Frontal cortex (tissue), 4 donors: ENCODE measurements around the gene TMEM212. TPM values are rescaled to one million over a fixed set of nuclear protein-coding genes. Genes with fewer than 3 reads are reported as not detected.
"Not testable (repeated sequence)": the region's sequence is repeated elsewhere in the genome, so short reads cannot be mapped to it uniquely, and the experiment has no call there.

Source experiments
- DNase-seq, 2 donors: peaks; one replicate each; pipeline ENCODE4 v3.0.0; 2012; ENCODE audit warnings: low spot score in 2 of 2
- FAIRE-seq: peaks from 2 replicates; lab custom pipeline; 2012; peaks lifted over from hg19 to GRCh38; lab: Jason Lieb, UNC
- total RNA-seq: library from RNA; depleted of rRNA; stranded (reverse); fragments of >200 nt; gene quantifications from one replicate; pipeline ENCODE4 v1.2.3, GENCODE V29; 2014
- donor health status: control.
- donor health status: control.
- donor health status: control.

Gene TMEM212
- total RNA-seq, 1 donor from 2014 or later = not detected

- no peak for FAIRE-seq
- DNase-seq = no peak
These were observed 31.2 kb upstream of the TMEM212 start for GRCh38 chr3:171811913-171812335.

DNA sequence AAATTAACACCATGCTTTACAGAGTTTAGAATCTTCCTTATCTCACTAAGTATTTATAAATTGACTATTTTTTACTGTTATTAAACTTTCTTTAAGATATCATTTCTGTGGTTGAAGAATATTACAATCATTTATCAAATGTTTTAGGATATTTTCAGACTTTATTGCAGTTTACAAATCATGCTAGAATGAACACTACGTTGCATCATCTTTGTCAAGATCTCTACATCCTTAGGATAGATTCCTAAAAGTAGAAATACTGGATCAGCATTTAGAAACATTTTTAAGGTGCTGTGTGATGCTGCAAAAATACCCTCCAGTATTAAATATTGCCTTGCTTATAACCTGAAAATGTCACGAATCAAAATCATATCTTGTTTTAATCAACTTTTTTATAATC is 30.3 kb upstream of the TMEM212 start:
- no peak for FAIRE-seq
- DNase-seq = no peak

DNA sequence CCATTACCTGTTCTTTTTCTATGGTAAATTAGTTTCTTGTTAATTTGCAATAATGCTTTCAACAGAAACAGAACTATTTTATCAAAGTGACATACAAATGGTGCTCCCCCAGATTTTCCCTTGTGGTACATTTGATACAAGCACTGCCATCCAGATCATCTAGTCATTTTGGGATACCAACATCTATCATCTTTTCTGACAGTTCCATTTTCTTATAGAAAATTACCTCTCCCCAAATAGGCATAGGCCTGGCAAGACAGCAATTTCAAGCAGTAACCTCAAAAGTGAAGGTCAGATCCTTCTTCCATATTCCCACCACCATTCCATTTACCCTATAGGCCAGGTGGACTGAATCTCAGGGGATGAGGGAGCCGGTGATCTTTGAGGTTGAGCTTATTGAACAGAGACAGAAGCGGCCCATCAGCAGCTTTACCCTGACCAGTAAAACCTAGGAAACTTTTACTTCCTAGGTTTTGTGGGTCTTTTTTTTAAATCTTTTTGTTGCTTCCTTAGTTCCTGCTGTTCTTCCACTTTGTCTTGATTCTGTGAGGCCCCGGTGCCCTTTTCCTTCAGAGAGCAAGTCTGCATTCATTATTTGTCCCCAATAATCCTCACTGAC is 29.8 kb upstream of the TMEM212 start:
- DNase-seq = no peak
- FAIRE-seq = no peak

DNA sequence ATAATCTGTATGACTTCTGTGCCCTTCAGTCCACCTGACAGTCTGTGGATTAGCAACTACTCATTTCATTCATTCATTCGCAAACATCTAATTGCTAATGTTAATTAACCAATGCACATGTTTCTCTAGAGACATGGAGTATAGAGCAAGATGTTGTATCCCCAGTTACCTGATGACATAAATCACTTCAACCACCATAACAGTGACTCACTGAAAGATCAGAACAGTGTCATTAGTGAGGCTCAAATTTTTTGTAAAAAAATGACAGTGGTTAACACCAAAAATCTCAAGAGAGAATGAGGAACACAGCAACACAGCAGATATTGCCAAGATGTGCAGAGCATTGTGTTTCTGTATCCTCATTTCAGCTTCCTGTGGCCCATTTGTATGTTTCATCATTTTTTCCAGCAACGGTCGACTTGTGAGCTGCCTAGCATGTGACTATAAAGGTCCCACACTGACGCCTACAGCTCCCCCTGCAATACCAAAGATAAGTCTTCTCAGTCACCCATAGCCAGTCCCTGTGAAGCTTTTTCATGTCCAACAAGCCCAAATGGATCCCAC is 29.2 kb upstream of the TMEM212 start:
- DNase-seq (no peak), FAIRE-seq (no peak)

GRCh38 chr3:171814662-171815061 is 28.5 kb upstream of the TMEM212 start:
- not testable (repeated sequence) for FAIRE-seq, DNase-seq

DNA sequence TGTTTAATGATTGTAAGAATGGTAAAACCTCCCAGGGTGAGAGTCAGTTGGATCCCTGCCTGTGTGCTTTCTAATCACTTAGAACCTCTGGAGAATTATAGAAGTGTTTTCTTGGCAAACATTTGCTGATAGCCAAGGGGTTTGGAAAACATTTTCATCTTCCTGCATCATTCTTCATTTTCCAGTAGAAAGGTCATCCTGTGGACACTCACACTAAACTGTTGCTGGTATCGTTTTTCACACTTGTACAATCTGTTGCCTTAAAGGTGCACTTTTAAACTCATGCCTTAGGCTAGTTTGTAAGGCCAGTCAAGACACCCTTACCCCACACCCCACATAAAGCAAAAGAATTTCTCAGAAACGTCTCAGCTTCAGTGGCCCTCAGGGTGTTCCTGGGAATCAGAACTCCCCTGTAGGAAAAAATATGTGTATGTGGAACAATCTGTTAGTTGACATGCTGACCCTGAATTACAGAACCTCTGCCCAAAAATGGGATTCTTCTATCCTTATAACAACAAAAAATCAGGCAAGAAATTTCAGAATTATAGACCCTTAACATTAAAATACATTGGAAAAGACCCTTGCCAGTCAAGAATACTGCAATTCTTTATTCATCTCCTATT is 27.1 kb upstream of the TMEM212 start:
- DNase-seq = no peak
- no peak for FAIRE-seq

DNA sequence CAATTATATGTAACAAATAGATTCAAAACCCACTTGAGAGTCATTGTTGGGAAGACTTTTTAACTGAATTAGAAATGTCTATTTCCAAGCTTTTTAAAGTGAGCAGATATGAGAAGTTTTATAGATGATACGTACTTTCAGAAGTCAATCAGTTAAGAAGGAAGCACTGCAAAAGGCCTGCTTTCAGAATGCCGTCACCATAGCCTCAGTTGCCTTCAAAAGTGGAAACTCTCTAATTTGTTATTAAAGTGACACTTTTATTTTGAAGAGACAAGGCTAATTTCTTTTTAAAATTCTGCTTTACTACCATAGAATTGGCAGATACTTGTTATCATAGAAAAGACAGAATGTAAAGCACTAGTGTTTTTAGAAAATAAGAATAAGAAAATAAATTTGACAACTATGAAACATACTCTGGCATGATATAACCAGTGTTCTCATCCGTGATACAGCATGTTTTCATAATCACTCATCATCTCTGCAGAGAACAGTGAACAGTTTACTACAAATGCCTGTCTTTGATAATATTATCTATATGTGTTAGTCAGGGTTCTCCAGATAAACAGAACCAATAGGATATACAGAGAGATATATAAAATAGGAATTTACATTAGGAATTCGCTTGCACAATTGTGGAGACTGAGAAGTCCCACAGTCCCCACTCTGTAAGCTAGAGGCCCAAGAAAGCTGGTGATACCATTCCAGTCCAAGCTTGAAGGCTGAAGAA is 25.9 kb upstream of the TMEM212 start:
- DNase-seq = no peak
- FAIRE-seq = no peak

GRCh38 chr3:171821044-171821443 is 22.1 kb upstream of the TMEM212 start:
- FAIRE-seq = no peak
- no peak for DNase-seq

DNA sequence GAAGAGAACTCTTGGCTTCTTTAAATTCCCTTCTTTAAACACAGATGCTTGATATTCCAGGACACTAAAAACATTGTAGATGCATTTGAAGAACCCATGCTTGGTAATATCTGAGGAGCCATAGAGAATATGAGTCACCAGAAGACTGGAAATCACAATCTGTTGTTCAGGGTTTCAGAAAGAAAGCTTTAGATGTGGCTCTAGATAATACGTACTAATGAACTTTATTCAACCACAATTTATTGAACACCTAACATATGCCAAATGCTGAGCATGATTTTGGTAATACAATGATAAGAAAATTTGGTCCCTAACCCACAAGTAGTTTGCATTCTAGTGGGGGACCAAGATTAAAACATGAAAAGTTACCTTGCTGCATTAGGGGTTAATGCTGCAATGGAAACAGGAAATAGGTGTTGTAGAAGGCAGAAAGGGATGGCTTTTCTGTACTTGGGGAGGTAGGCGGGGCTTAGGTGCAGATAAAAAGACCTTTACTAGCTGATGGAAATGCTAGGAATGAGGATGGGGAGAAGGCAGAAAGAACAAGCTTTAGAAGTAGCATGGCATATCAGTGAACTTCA is 21.3 kb upstream of the TMEM212 start:
- FAIRE-seq (no peak), DNase-seq (no peak)

DNA sequence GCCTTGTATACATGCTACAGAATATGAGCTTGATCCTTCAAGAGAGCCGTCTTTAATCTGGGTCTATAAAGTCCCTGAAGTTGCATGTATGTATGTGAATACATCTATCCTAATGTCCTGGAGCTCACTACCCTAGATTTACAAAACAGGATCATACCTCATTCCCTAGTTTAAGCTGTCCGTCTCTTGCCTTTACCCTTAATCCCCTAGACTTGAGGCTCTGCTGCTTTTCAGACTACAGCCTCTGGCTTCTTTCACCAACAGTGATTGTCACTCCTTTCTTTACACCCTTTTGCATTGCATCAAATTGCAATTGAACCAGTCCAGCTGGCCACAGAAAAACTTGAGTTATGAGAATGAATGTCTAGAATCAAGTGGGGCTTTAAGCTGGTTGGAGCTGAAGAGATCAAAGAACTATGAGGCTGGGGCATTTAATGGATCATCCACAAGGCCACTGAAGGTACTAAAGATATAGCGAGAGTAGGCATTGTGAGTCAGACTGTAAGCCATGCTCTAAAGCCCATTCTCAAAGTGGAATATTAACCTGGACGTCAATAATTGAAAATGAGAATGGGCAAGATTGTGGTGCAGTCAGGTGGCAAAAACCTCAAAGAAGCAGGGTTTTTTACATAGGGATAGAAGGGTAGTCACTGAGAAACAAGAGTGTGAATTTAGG is 20.6 kb upstream of the TMEM212 start:
- FAIRE-seq (no peak), DNase-seq (no peak)

DNA sequence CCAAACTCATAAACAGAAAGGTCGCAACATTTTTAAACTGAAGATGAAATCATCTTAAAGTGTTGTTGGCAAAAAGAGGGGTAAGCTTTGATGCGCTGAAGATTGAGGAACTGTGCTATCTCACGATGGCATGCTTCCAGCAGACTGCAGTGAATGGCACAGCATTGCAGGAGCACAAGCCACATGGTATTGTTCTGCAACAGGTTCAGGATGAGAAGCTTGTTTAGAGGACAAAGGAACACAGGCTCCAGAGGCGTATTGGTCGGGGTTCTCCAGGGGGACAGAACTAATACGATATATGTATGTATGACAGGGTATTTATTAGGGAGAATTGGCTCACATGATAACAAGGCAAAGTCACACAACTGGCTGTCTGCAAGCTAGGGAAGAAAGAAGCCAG is 19.0 kb upstream of the TMEM212 start:
- FAIRE-seq (no peak), DNase-seq (no peak)

DNA sequence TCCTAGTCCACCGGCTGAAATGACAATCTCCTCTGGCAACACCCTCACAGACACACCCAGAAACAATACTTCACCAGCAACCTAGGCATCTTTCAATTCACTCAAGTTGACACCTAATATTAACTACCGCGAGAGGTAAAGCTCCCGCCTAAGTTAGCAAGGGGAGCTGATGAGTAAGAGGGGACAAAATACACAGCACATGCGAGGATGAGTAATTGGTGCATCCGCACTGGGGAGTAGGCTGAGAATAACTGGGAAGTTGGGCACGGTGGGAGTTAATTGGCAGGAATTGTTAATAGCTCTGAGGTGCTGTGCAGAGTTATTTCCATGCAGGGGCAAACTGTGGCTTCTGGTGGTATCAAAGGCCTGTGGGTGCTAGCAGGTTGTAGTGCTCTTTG is 18.3 kb upstream of the TMEM212 start:
- no peak for DNase-seq

GRCh38 chr3:171825222-171825828 is 17.8 kb upstream of the TMEM212 start:
- DNase-seq = no peak
- no peak for FAIRE-seq

More for the DNA sequence above, 18.3 kb upstream of the TMEM212 start:
- FAIRE-seq = no peak

- no peak for DNase-seq
- no peak for FAIRE-seq
These were observed 15.8 kb upstream of the TMEM212 start for GRCh38 chr3:171827385-171827784.

GRCh38 chr3:171827836-171828458 is 15.2 kb upstream of the TMEM212 start:
- DNase-seq (no peak), FAIRE-seq (no peak)

- DNase-seq = no peak
- FAIRE-seq = no peak
These were observed 14.0 kb upstream of the TMEM212 start for GRCh38 chr3:171828902-171829770.

DNA sequence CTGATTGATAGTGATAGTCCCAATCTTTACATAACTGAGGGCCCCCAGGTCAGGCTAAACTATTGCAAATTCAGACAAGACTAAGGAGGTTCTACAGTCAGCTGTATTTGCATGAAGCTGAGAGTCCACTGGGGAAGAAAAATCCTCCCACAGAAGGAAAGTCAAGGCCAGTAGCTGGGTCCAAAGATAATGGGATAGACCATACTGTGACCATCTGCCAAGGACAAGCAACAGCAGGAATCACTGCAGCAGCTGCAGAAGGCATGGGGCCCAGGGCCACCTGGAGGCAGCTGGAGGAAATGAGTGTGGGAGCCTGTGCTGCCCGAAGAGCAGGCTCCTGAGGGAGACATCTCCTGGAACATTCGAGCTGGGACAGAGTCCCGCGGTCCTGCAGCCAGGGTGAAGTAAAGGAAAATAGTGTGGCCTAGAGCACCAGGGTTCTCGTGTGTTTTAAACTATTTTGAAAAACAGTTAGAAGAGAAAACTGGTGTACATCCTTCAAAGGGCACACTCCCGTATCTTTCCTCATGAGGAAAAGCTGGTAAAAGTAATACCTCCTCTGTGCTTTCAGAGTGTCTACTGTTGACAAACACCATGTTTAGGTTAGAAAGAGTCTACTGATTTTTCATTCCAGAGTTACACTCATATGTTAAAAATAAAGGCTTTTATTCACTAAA is 13.2 kb upstream of the TMEM212 start:
- FAIRE-seq (no peak), DNase-seq (peak in 1 of 2 donors; percentile 29)

- no peak for DNase-seq
- FAIRE-seq = no peak
These were observed 12.7 kb upstream of the TMEM212 start for GRCh38 chr3:171830518-171830875.
